Measurements from ENCODE around the gene PRKCH. TPM values are rescaled to one million over a fixed set of nuclear protein-coding genes. Genes with fewer than 3 reads are reported as not detected.

The PRKCH gene
- total RNA-seq, 1 experiment from 2014 or later = 5.2 TPM

- H3K9me3 Mint-ChIP-seq = no peaks in the 10 kb centered on the region; a peak in 1 of 5 replicates
- Histone ChIP-seq H2BK20ac (ENCODE audit: low read depth, low read length, poor library complexity, severe bottlenecking) (no peak overlapping the region), H2BK12ac (ENCODE audit: insufficient read length, low read depth, low read length) (no peak overlapping the region), H2BK5ac (ENCODE audit: insufficient read length, low read length) (no peak overlapping the region), H2BK120ac (ENCODE audit: low read depth, low read length, poor library complexity, severe bottlenecking) (no peak overlapping the region), H3K27ac (ENCODE audit: insufficient read length, low read depth, low read length) (no peak overlapping the region), H3K4me2 (ENCODE audit: insufficient read depth, insufficient read length, low read length) (no peak overlapping the region), H2AFZ (ENCODE audit: low read length) (no peak overlapping the region), H2BK15ac (ENCODE audit: low read depth, low read length) (no peak overlapping the region), H3K79me2 (ENCODE audit: insufficient read depth, low read length) (no peaks in the 10 kb centered on the region), H3K4ac (ENCODE audit: low read depth, low read length) (no peak overlapping the region), H4K91ac (ENCODE audit: insufficient read length, low read depth, low read length) (no peak overlapping the region), H2AK5ac (ENCODE audit: insufficient read length, low read length) (no peak overlapping the region), H4K8ac (replicated peaks; ENCODE audit: insufficient read length, low read depth, low read length) (no peak overlapping the region), H3T11ph (ENCODE audit: low read length) (no peak overlapping the region), H3K9ac (ENCODE audit: extremely low read depth, insufficient read length, low read length) (no peak overlapping the region), H3K79me1 (ENCODE audit: insufficient read depth, low read depth, low read length, poor library complexity, severe bottlenecking) (no peaks in the 10 kb centered on the region), H3K14ac (ENCODE audit: insufficient read depth, low read length) (no peak overlapping the region), H4K5ac (ENCODE audit: insufficient read length, low read depth, low read length) (no peak overlapping the region), H3K27me3 (ENCODE audit: insufficient read depth, low read length) (no peaks in the 10 kb centered on the region; the same call in 1 of the 2 replicates), H3K56ac (ENCODE audit: insufficient read length, low read depth, low read length) (no peak overlapping the region), H3K23ac (ENCODE audit: insufficient read length, low read depth, low read length) (no peak overlapping the region), H3K23me2 (ENCODE audit: insufficient read length, low read depth, low read length, poor library complexity, severe bottlenecking) (peaks cover 11% of the 10 kb centered on the region), H3K9me3 (ENCODE audit: control insufficient read depth, low read depth, low read length) (no peaks in the 10 kb centered on the region), H4K20me1 (ENCODE audit: control insufficient read depth, insufficient read depth, insufficient read length) (peaks cover 4% of the 10 kb centered on the region), H3K18ac (ENCODE audit: insufficient read length, low read depth, low read length) (no peak overlapping the region), H3K4me1 (ENCODE audit: insufficient read depth, low read length) (no peaks in the 10 kb centered on the region)
- peaks cover 15 to 17% of the 10 kb centered on the region in 2 experiments for H3K4me1 Mint-ChIP-seq
- peaks cover 19% of the 10 kb centered on the region for H3K27me3 Mint-ChIP-seq (ENCODE audit: low read depth)
- WGBS (ENCODE audit: extremely low coverage, insufficient read length, low lambda C conversion rate) = no CpG with 5 or more reads among the region's 2 CpGs
- H3K36me3 Mint-ChIP-seq (ENCODE audit: insufficient read depth in 1 of 3, low read depth in 3 of 3) = 0 out of 7 replicates have a peak, but pooled peaks cover 0 to 3% (median 0%) of the 10 kb centered on the region in 3 experiments
- H3K27ac Mint-ChIP-seq = no peak overlapping the region
- DNase-seq = no peak
- TF ChIP-seq CTCF (conservative IDR thresholded peaks at IDR 0.05) = no peak
- no peak overlapping the region for H3K4me3 Mint-ChIP-seq
These were observed 38.6 kb upstream of the PRKCH start for GRCh38 chr14:61282746-61283145.
